Progenitor cell of endocrine pancreas (in vitro differentiated cells): ENCODE measurements around the gene FGF19. TPM values are rescaled to one million over a fixed set of nuclear protein-coding genes. Genes with fewer than 3 reads are reported as not detected.

Experiments used
- DNase-seq: peaks from one replicate; pipeline ENCODE4 v3.0.0; 2021; ENCODE audit warnings: low spot score; ENCODE audit not compliant: unreplicated experiment
- H3K27ac Mint-ChIP-seq: 2 replicates; pipeline ENCODE4 v1.8.0; 2021; ENCODE audit warnings: mild to moderate bottlenecking, moderate library complexity, mixed read lengths
- H3K27me3 Mint-ChIP-seq: 2 replicates; pipeline ENCODE4 v1.8.0; 2021; ENCODE audit warnings: mixed read lengths
- H3K36me3 Mint-ChIP-seq: 2 replicates; pipeline ENCODE4 v1.8.0; 2022; ENCODE audit warnings: mixed read lengths; ENCODE audit not compliant: insufficient read depth
- H3K4me1 Mint-ChIP-seq: 2 replicates; pipeline ENCODE4 v1.8.0; 2021; ENCODE audit warnings: low read depth, mixed read lengths
- H3K4me3 Mint-ChIP-seq: 2 replicates; pipeline ENCODE4 v1.8.0; 2021; ENCODE audit warnings: low read depth, mild to moderate bottlenecking, moderate library complexity, mixed read lengths
- H3K9me3 Mint-ChIP-seq: 2 replicates; pipeline ENCODE4 v1.8.0; 2021; ENCODE audit warnings: low read depth, mixed read lengths
- CTCF ChIP-seq: fragments of 200-600 bp; sonication (generic); IDR thresholded peaks from one replicate; pipeline ENCODE4 v1.5.0; 2021; ENCODE audit warnings: antibody characterized with exemption, mild to moderate bottlenecking; ENCODE audit not compliant: unreplicated experiment
- total RNA-seq: library from RNA; stranded (reverse); gene quantifications from 2 replicates; pipeline ENCODE4 v1.2.1, GENCODE V29; 2021

Gene FGF19
- total RNA-seq, 1 donor from 2014 or later = not detected

GRCh38 chr11:69650081-69650831 lies 53.6 kb downstream of the FGF19 start:
- Mint-ChIP-seq H3K27ac (peak overlapping the region; percentile 41), H3K36me3 (peaks cover 24% of the 10 kb centered on the region), H3K27me3 (no peaks in the 10 kb centered on the region), H3K4me3 (no peak overlapping the region), H3K9me3 (no peaks in the 10 kb centered on the region), H3K4me1 (peaks cover 10% of the 10 kb centered on the region)
- DNase-seq = no peak
- TF ChIP-seq CTCF = no peak

- no peak for TF ChIP-seq CTCF
- no peak overlapping the region for H3K4me3 Mint-ChIP-seq
- DNase-seq = no peak
- no peaks in the 10 kb centered on the region for H3K27me3 Mint-ChIP-seq
- H3K27ac Mint-ChIP-seq = no peak overlapping the region
- peaks cover 6% of the 10 kb centered on the region for H3K4me1 Mint-ChIP-seq
- no peaks in the 10 kb centered on the region for H3K9me3 Mint-ChIP-seq
- H3K36me3 Mint-ChIP-seq = peaks cover 24% of the 10 kb centered on the region
Measured at GRCh38 chr11:69649576-69649900, 54.3 kb downstream of the FGF19 start.

GRCh38 chr11:69648679-69649575 lies 54.9 kb downstream of the FGF19 start:
- no peak for TF ChIP-seq CTCF
- Mint-ChIP-seq H3K27me3 (no peaks in the 10 kb centered on the region), H3K36me3 (peaks cover 24% of the 10 kb centered on the region), H3K4me1 (peaks cover 8% of the 10 kb centered on the region), H3K9me3 (no peaks in the 10 kb centered on the region), H3K27ac (peak overlapping the region; percentile 67), H3K4me3 (no peak overlapping the region)
- no peak for DNase-seq

Other genes with a start within 250 kb of the FGF19 start
- 1.3 and 1.4 TPM in 2 replicates for gene LINC01488, start 222.4 kb downstream of the FGF19 start, total RNA-seq
- 409 and 437 TPM in 2 replicates for gene CCND1, start 62.9 kb downstream of the FGF19 start, total RNA-seq
- gene LTO1, start 28.7 kb downstream of the FGF19 start, total RNA-seq = 28.5 and 33.4 TPM in 2 replicates
- not detected in 2 replicates for gene FGF4, start 71.3 kb upstream of the FGF19 start, total RNA-seq
- gene FGF3, start 115.4 kb upstream of the FGF19 start, total RNA-seq = not detected in 2 replicates